Measurements from ENCODE around the gene DMD.

The DMD gene

DNA sequence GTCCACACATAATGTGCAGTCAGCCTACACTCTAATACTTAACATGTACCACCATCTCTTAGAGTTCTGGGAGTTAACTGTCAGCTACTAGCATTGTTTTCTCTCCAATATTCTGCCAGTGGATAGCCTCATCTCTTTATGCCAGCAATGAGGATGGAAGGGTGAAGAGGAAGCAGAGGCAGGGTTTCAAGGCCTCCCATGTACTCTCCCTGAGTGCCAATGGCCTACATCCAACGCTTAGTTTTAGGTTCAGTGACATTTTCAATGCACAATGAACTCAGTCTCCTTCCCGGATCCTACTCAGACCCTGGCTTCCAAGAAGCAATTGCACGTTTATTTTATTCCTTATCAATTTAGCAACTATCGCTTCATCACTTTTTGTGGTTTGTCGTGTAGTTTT, 686.1 kb downstream of the DMD start:
- DNase-seq (ENCODE audit: insufficient read length) (no peak), FAIRE-seq (no peak)
- TF ChIP-seq POLR2A (IDR thresholded peaks at IDR 0.05; ENCODE audit: low read depth, low read length), result no peak

DNA sequence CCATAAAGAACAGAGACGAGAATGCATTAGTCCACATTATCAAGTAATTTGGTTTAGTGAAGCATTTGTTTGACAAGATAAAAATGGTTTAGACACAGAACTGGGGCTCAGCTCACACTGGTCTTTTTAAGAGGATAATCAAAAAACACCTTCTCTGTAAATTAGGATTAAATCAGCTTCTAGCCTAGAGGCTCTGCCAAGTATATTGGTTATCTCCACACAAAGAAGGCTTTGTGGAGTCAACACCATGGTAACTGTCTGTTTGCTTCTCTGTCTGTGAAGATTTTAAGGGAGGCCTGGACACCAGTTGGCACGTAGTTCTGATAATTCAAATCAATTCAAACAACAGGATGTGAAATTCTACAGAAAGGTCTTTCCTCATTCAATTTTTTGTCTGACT, 687.0 kb downstream of the DMD start:
- no peak for FAIRE-seq

DNA sequence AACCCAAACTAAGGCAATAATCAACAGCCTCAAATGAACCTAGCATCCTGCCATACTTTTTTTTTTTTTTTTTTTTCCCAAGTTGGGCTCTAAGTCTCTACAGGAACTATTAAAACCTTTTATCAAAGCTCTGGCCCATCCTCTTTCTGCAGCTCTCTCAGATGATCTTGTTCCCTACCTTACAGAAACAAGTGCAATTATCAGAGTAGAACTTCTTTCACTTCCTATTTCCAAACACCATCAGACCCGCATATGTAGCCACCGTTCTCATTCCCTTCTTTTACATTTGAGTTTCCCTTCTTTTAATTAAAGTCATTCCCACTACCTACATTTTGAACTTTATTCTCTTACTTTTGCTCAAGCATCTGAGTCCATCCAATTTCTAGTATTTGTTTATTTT, 690.6 kb downstream of the DMD start:
- no peak for FAIRE-seq
- no peak for TF ChIP-seq POLR2A (IDR thresholded peaks at IDR 0.05; ENCODE audit: low read depth, low read length)
- no peak for TF ChIP-seq TAF1 (IDR thresholded peaks at IDR 0.05; ENCODE audit: borderline replicate concordance, low read depth, low read length)
- TF ChIP-seq POLR2AphosphoS5 (IDR thresholded peaks at IDR 0.05; ENCODE audit: low read depth, low read length), result no peak
- DNase-seq (ENCODE audit: insufficient read length), result no peak

More for the DNA sequence above, 687.0 kb downstream of the DMD start:
- no peak for TF ChIP-seq TAF1 (IDR thresholded peaks at IDR 0.05; ENCODE audit: borderline replicate concordance, low read depth, low read length)
- TF ChIP-seq POLR2A (IDR thresholded peaks at IDR 0.05; ENCODE audit: low read depth, low read length), result no peak
- no peak for TF ChIP-seq POLR2AphosphoS5 (IDR thresholded peaks at IDR 0.05; ENCODE audit: low read depth, low read length)
- DNase-seq (ENCODE audit: insufficient read length), result no peak

DNA sequence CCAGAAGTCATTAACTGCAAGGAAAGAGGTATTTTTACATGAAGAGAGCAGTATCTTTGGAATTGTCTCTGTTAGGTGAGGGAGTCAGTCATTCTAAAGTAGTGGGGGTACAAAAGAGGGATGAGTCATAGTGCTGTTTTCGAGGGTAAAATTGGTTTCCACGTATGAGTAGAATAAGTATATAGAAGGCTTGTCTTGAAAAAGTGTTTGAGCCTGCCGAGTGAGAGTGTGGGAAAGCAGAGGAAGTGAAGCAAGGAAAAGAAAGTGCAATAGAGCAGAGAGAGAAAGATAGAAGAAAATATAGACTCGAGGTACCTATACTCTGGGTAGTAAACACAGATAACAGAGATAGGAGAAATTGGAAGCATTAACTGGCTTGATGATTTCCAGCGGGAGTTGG, 696.4 kb downstream of the DMD start:
- no peak for DNase-seq (ENCODE audit: insufficient read length)
- TF ChIP-seq POLR2A (IDR thresholded peaks at IDR 0.05; ENCODE audit: low read depth, low read length), result no peak
- no peak for TF ChIP-seq TAF1 (IDR thresholded peaks at IDR 0.05; ENCODE audit: borderline replicate concordance, low read depth, low read length)
- TF ChIP-seq POLR2AphosphoS5 (IDR thresholded peaks at IDR 0.05; ENCODE audit: low read depth, low read length), result no peak
- no peak for FAIRE-seq

DNA sequence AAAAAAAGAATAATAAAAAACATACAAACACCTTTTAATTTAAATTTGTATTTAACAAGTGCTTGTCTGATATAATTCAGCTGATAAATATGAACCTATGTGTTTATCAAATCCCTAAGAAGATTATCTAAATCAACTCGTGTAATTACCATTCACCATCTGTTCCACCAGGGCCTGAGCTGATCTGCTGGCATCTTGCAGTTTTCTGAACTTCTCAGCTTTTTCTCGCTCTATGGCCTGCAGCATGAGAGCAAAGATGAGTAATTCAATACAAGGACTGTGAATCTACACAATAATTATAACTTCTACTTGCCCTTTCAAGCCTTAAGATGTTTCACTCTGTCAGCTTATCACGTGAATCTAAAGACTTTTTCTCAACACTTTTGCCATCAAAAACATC, 709.7 kb downstream of the DMD start:
- FAIRE-seq (no peak), DNase-seq (ENCODE audit: insufficient read length) (no peak)
- TF ChIP-seq TAF1 (IDR thresholded peaks at IDR 0.05; ENCODE audit: borderline replicate concordance, low read depth, low read length), result no peak
- TF ChIP-seq POLR2AphosphoS5 (IDR thresholded peaks at IDR 0.05; ENCODE audit: low read depth, low read length), result no peak
- TF ChIP-seq POLR2A (IDR thresholded peaks at IDR 0.05; ENCODE audit: low read depth, low read length), result no peak

DNA sequence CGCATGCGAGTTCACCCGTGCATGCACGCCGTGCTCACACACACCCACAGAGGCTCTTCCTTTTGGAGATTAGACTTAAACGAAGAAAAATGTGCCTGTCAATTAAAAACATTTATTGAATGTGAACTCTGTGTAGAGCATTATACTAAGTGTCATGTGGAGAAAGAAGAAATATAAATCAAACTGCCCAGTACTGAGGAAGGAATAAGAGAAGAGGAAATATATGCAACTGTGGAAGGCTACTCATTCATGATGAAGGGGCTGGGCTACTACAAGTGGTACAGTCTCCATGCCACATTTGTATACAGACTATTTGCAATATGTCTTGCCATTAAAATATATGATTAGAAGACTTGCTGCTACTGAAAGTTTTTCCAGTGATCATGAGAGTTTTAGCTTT, 714.7 kb downstream of the DMD start:
- no peak for DNase-seq (ENCODE audit: insufficient read length)
- TF ChIP-seq POLR2AphosphoS5 (IDR thresholded peaks at IDR 0.05; ENCODE audit: low read depth, low read length) (no peak), POLR2A (IDR thresholded peaks at IDR 0.05; ENCODE audit: low read depth, low read length) (no peak), TAF1 (IDR thresholded peaks at IDR 0.05; ENCODE audit: borderline replicate concordance, low read depth, low read length) (no peak)
- no peak for FAIRE-seq

DNA sequence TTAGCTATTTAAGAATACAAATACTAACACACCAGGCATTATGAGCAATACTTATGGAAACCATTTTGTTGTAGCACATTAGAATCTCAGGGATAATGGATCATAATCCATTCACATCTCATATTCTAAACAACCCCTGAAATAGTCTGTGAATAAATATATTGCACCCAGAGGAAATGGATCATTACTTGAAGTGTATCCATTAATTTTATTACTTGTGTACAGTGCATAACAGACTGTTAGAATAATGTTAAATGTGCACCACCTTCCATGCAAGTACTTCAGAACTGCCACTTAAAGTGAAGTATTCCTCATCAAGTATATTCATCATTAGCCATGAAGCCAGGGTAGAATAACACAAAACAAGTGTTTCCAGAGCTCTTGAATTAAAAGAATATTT, 715.5 kb downstream of the DMD start:
- TF ChIP-seq TAF1 (IDR thresholded peaks at IDR 0.05; ENCODE audit: borderline replicate concordance, low read depth, low read length), result no peak
- no peak for TF ChIP-seq POLR2A (IDR thresholded peaks at IDR 0.05; ENCODE audit: low read depth, low read length)
- no peak for TF ChIP-seq POLR2AphosphoS5 (IDR thresholded peaks at IDR 0.05; ENCODE audit: low read depth, low read length)
- FAIRE-seq (no peak), DNase-seq (ENCODE audit: insufficient read length) (no peak)

DNA sequence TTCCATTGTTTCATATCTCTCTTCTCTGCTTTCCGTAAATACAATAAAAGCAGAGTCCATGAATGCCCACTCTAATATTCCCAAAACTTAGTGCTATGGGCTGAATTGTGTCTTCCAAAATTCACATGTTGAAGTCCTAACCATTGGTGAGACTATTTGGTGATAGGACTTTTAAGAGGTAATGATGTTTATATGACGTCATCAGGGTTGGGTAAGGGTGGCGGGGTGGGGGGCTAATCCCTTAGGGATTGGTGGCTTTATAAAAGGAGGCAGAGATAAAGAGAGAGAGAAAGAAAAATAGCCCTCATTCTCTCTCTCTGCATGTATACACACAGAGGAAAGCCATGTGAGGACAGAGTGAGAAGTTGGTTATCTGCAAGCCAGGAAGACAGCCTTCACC, 722.2 kb downstream of the DMD start:
- no peak for TF ChIP-seq POLR2A (IDR thresholded peaks at IDR 0.05; ENCODE audit: low read depth, low read length)
- no peak for TF ChIP-seq TAF1 (IDR thresholded peaks at IDR 0.05; ENCODE audit: borderline replicate concordance, low read depth, low read length)
- TF ChIP-seq POLR2AphosphoS5 (IDR thresholded peaks at IDR 0.05; ENCODE audit: low read depth, low read length), result no peak
- DNase-seq (ENCODE audit: insufficient read length) (no peak), FAIRE-seq (no peak)

DNA sequence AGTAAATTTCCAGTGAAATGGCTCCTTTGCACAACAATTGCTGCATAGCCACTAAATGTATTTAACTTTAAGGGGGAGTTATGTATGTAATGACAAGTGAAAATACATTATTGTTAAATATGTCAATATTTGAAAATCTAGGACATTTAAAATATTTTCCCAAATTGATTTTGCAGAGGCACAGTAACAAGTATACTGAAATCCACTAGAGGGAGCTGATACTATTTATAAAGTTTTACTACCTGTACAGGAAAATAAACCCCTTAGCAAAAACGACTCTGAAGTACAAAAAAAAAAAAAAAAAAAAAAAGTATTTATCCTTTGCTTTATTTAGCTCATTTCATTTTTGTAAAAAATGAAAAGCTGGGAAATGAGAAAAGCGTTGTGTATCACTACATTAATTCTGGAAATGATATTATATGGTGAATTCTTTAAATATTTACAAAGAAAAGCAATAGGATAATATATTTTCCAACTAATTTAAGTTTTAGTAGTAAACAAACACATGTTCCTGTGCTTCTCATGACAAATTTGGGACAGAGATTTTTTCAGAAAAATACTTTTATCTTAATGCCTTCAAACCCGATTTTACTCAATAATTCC, 727.7 kb downstream of the DMD start:
- TF ChIP-seq POLR2AphosphoS5 (IDR thresholded peaks at IDR 0.05; ENCODE audit: low read depth, low read length), result no peak
- no peak for TF ChIP-seq TAF1 (IDR thresholded peaks at IDR 0.05; ENCODE audit: borderline replicate concordance, low read depth, low read length)
- no peak for TF ChIP-seq POLR2A (IDR thresholded peaks at IDR 0.05; ENCODE audit: low read depth, low read length)
- FAIRE-seq (no peak), DNase-seq (ENCODE audit: insufficient read length) (no peak)

DNA sequence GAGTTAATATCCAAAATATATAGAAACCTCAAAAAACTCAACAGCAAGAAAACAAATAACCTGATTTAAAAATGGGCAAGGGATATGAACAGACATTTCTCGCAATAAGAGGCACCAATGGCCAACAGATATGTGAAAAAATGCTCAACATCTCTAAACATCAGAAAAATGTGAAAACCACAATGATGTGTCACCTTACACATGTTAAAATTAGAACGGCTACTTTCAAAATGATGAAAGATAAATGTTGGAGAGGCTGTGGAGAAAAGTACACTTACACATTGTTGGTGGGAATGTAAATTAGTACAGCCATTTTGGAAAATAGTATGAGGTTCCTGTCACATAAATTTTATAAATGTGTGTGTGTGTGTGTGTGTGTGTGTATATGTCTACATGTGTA, 731.3 kb downstream of the DMD start:
- DNase-seq (ENCODE audit: insufficient read length) (no peak), FAIRE-seq (peak; percentile 60)
- TF ChIP-seq POLR2AphosphoS5 (IDR thresholded peaks at IDR 0.05; ENCODE audit: low read depth, low read length) (no peak), TAF1 (IDR thresholded peaks at IDR 0.05; ENCODE audit: borderline replicate concordance, low read depth, low read length) (no peak), POLR2A (IDR thresholded peaks at IDR 0.05; ENCODE audit: low read depth, low read length) (no peak)

DNA sequence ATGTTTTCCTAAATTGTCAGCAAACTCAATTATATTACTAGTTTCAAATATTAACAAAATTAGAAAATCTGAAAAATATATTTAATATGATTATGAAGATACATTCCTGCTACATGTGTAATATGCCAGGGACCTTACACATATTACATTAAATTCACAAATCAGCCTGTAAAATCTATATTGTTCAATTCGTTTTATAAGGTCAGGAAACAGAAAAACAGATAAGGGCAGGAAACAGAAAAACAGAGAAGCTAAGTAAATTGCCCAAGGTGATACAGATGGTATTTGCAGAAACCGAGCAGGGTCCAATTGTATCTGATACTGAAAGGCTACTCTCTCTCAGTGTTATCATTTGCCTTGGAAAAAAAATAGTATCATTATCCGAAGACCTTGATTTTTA, 739.0 kb downstream of the DMD start:
- TF ChIP-seq POLR2A (IDR thresholded peaks at IDR 0.05; ENCODE audit: low read depth, low read length) (no peak), POLR2AphosphoS5 (IDR thresholded peaks at IDR 0.05; ENCODE audit: low read depth, low read length) (no peak), TAF1 (IDR thresholded peaks at IDR 0.05; ENCODE audit: borderline replicate concordance, low read depth, low read length) (no peak)
- no peak for FAIRE-seq
- no peak for DNase-seq (ENCODE audit: insufficient read length)

DNA sequence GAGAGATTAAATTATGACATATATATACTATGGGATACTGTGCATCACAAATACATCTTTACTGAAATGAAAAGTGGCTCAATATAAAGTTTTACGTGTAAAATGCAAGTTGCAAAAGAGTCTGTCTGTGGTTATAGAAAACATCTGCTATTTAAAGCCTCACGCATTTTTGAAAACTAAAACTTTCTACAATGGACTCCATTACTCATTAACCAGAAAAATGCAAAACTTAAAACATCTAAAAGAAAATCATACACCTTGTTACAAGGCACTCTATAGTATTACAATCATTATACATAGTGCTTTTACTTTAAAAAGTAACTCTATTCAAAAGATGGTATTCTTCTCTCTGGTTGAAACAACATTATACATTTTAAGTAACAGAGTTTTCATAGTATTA, 755.6 kb downstream of the DMD start:
- TF ChIP-seq POLR2A (IDR thresholded peaks at IDR 0.05; ENCODE audit: low read depth, low read length), result no peak
- no peak for TF ChIP-seq POLR2AphosphoS5 (IDR thresholded peaks at IDR 0.05; ENCODE audit: low read depth, low read length)
- TF ChIP-seq TAF1 (IDR thresholded peaks at IDR 0.05; ENCODE audit: borderline replicate concordance, low read depth, low read length), result no peak
- FAIRE-seq, result no peak
- DNase-seq (ENCODE audit: insufficient read length), result no peak
